Ishikawa (cell line): ENCODE measurements around the gene CYB5D1.

Experiments
- CEBPB ChIP-seq: IDR thresholded peaks from 2 replicates; pipeline ENCODE4 v1.6.1; 2012
- CREB1 ChIP-seq: IDR thresholded peaks from 2 replicates; pipeline ENCODE4 v1.6.1; 2012; ENCODE audit warnings: low read depth
- EGR1 ChIP-seq: IDR thresholded peaks from 2 replicates; pipeline ENCODE4 v1.6.1; 2012
- EP300 ChIP-seq: IDR thresholded peaks from 2 replicates; pipeline ENCODE4 v1.6.1; 2012; ENCODE audit warnings: borderline replicate concordance
- FOXM1 ChIP-seq: IDR thresholded peaks from 2 replicates; pipeline ENCODE4 v1.6.1; 2012; ENCODE audit warnings: low read depth, borderline replicate concordance
- MAX ChIP-seq: IDR thresholded peaks from 2 replicates; pipeline ENCODE4 v1.6.1; 2012
- NFIC ChIP-seq: IDR thresholded peaks from 2 replicates; pipeline ENCODE4 v1.6.1; 2012
- RAD21 ChIP-seq: IDR thresholded peaks from 2 replicates; pipeline ENCODE4 v1.6.1; 2012; ENCODE audit warnings: low read depth
- REST ChIP-seq: IDR thresholded peaks from 2 replicates; pipeline ENCODE4 v1.6.1; 2012; ENCODE audit warnings: low read depth, mild to moderate bottlenecking
- TAF1 ChIP-seq: IDR thresholded peaks from 2 replicates; pipeline ENCODE4 v1.6.1; 2012; ENCODE audit warnings: low read depth, mild to moderate bottlenecking
- TCF12 ChIP-seq: IDR thresholded peaks from 2 replicates; pipeline ENCODE4 v1.6.1; 2012; ENCODE audit warnings: low read depth
- TEAD4 ChIP-seq: IDR thresholded peaks from 2 replicates; pipeline ENCODE4 v1.6.1; 2012
- USF1 ChIP-seq: IDR thresholded peaks from 2 replicates; pipeline ENCODE4 v1.6.1; 2012
- YY1 ChIP-seq: IDR thresholded peaks from 2 replicates; pipeline ENCODE4 v1.6.1; 2012; ENCODE audit warnings: low read depth
- ZBTB7A ChIP-seq: IDR thresholded peaks from 2 replicates; pipeline ENCODE4 v1.6.1; 2012; ENCODE audit warnings: low read depth

The CYB5D1 gene

GRCh38 chr17:7875804-7876370, 18.1 kb downstream of the CYB5D1 start:
- TF ChIP-seq ZBTB7A (no peak), RAD21 (no peak), FOXM1 (no peak), USF1 (no peak)

- TF ChIP-seq USF1 (no peak), REST (no peak)
Observed at GRCh38 chr17:7878234-7878633, 20.4 kb downstream of the CYB5D1 start.

GRCh38 chr17:7880076-7880868, 22.5 kb downstream of the CYB5D1 start:
- no peak for TF ChIP-seq EP300
- TF ChIP-seq CEBPB: no peak
- no peak for TF ChIP-seq YY1
- no peak for TF ChIP-seq RAD21
- no peak for TF ChIP-seq CREB1
- no peak for TF ChIP-seq ZBTB7A
- TF ChIP-seq TCF12: no peak
- TF ChIP-seq FOXM1: no peak
- no peak for TF ChIP-seq NFIC
- TF ChIP-seq EGR1: no peak
- no peak for TF ChIP-seq TAF1
- TF ChIP-seq TEAD4: no peak
- TF ChIP-seq USF1: no peak

- TF ChIP-seq TAF1 (no peak), TCF12 (no peak), MAX (no peak), ZBTB7A (no peak), USF1 (no peak), FOXM1 (no peak), EGR1 (no peak), NFIC (no peak), TEAD4 (no peak), YY1 (no peak), RAD21 (no peak), CEBPB (no peak), REST (no peak), EP300 (no peak), CREB1 (no peak)
Observed at GRCh38 chr17:7881276-7882054, 23.7 kb downstream of the CYB5D1 start.

- TF ChIP-seq NFIC (no peak), TEAD4 (no peak), EGR1 (no peak), TAF1 (no peak), MAX (no peak), REST (no peak), CREB1 (no peak), YY1 (no peak), RAD21 (no peak), TCF12 (no peak), USF1 (no peak), FOXM1 (no peak), ZBTB7A (no peak), EP300 (no peak), CEBPB (no peak)
Observed at GRCh38 chr17:7882068-7882467, 24.3 kb downstream of the CYB5D1 start.
